ACHN (cell line): ENCODE results near the gene ZNF277.
A peak's percentile ranks its signal among the peaks of the same experiment; 100 is the strongest.

Experiments
- DNase-seq: peaks from one replicate; pipeline ENCODE4 v3.0.0-alpha.2; 2015
- in situ Hi-C: cut with HindIII; loops from 2 replicates; pipeline ENCODE4 v1.10.0; 2017; ENCODE audit warnings: low sequenced_read_pairs, low pct_ligation_motif_present, low pct_unique_long_range_greater_than_20kb

The ZNF277 gene

DNA sequence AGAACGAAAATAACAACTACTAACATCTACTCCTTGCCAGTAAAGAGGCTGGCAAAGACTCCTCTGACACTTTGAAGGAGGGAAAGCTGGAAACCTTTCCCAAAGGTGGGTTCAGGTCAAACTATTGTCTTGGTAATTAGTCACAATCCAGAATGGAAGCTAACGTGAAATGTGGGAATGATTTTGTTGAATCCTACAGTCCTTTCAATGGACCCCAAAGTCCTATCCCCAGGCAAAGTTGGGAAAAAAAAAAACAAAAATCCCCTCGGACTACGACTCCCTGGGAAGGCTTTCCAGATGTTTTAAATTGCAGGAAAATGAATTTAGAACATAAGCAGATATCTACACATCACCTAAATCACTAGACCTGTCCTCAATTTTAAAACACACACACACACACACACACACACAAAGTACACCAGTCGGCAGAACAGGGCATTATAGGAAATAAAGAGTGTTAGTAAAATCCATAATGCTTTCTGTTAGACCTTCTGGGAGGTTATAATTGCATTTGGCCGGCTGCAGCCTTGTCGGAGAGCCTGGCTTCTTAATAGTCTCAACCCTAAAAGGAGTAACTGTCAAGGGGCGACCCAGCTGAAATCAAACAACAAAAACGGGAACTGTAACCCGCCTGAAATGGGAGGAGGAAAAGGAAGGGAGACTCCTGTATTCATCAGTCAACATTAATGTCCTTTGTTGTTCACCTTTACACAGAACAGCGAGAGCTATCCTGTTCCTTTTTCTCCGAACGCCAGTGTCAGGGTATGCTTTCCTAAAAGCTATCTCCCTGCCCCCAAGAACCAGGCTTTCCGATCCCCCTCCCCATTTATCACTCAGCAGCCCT lies 1.8 kb upstream of the ZNF277 start:
- peak; percentile 43 for DNase-seq
- in situ Hi-C loops = no loop called here

DNA sequence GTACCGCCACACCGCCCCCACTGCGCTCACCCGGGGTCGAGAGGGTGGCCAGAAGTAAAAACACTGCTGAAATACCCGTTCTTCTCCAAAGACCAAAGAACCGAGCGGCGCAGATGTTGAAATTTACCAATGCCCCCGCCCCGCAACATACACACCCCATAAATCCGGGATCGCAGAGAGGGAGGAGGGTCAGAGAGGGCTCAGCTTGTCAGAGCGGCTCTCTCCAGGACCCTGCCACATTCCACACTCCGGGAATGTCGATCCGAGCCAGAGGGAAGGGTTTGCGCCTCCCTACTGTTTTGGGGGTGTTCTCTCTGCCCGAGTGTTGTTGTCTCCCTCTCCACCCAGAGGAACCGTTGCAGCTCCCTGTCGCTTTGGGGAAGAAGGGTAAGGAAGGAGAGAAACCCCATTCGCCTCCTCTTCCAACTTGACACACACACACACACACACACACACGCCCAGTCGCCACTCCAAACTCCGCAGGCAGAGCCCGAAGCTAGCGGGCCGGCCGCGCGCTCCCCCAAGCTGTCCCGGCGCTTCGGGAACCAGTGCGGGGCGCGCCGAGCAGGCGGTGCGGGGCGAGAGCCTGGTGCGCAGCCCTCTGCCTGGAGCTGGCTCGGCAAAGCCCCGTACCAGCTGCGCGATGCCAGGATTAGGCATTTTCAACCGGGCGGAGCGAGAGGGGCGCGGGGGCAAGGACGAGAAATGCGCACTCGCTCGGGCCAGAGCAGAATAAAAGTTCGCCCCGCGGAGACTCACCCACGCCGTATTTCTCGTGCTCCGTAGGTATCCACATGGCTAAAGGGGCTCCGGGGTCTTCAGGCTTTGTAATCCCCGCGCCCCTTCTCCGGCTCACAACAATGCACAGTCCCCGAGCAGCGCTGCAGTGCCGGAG lies 905 bp upstream of the ZNF277 start:
- in situ Hi-C loops = no loop called here
- DNase-seq = peak; percentile 64

DNA sequence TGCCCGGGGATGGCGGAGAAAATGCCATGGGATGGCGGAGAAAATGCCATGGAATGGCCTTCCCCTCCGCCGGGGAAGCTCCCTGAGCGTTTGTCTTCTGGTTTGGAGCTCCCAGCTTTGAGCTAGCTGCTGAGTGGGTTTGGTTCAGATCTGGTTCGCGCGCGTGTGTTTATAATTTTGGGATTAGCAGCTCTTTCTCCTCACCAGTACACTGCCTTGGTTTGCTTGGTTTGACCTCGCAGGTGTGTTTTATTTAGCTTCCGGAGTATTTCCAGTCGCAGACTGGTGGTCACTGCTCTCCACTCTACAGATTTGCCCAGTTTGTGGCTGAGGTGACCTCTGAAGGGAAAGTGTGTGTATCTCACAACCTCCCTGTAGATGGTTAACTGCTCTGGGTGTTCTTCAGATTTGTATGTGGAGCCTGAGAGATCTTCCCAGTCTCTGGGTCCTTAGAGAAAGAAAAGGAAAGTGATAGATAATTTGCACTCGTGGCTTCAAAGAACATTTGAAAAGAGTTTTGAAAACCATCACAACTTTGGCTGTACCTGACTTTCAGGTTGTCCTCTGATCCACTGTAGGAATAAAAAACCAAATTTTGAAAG lies 597 bp downstream of the ZNF277 start:
- DNase-seq = peak; percentile 75
- in situ Hi-C loops = no loop called here

DNA sequence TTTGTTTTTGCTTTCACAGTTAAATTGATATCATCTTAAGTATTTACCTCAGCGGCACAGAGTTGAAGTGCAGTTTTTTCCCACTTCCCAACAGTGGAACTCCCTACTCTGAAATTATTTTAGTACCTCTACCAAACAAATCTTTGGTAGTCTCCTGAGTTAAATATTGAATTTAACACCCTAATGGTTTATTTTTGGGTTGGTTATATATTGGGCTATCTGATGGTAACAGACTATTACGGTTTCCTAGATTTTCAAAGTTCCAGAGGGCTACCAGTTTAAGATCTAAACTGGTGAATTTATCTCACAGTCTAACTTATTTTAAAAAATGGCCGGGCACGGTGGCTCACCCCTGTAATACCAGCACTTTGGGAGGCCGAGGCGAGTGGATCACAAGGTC lies 1.3 kb downstream of the ZNF277 start:
- in situ Hi-C loops = no loop called here
- DNase-seq = no peak

DNA sequence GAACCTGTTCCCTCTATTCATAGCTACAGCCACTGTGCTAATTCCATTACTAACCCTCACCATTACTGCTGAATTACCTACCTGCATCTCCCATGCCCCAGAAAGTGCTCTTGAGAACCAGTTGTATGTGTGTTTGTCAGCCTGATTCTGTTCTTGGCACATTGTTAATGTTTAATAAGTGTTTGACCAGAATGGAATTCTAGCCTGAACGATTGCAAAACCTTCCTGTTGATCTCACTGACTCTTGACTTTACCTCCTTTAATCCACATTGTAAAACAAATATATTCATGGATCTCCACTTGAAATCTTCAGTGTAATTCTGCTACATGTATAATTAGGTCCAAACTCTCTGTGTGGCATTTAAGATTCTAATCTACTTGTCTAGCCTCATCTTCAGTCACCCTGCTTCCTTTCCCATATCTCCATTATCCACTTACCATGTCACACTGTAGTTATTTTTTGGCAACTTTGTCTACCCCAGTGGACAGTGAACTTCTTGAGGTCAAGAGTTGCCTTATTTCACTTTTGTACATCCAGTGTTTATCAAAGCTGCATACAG lies 4.9 kb downstream of the ZNF277 start:
- DNase-seq = peak; percentile 90
- in situ Hi-C loops = no loop called here

DNA sequence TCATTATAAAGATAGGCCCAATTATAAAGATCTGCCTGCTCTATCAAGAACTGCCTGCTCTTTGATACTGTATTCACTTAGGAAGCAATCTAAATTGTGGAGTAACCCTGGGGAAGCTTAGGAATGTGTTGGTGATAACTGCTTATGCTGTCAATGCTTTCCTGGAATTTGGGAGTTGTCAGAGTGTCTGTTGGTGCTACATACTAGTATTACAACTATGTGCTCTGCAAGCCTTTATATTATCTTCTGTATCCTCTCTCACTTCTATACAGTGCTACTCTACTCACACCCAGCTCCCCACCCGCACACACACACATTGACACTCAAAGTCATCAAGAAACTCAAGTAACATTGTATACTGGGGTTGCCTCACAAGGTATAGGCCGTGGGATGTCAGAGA lies 6.1 kb downstream of the ZNF277 start:
- in situ Hi-C loops = no loop called here
- peak; percentile 44 for DNase-seq

DNA sequence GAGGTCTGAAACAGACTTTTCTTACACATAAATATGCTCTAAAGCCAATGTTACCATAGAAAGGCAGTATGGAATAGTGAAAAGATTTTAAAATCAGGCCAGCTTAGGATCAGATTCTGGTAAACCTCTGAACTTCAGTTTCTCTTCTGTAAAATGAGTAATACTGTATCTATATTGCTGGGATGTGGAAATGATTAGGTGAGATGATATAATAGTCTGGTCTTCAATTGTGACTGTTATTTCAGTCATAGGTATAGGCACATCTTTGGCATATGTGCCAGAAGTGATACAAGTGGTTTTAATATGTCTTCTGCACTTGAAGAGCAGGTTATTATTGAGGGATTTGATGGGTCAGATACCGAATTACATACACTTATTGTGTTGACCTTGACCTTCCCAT lies 7.2 kb downstream of the ZNF277 start:
- DNase-seq = no peak
- in situ Hi-C loops = no loop called here

DNA sequence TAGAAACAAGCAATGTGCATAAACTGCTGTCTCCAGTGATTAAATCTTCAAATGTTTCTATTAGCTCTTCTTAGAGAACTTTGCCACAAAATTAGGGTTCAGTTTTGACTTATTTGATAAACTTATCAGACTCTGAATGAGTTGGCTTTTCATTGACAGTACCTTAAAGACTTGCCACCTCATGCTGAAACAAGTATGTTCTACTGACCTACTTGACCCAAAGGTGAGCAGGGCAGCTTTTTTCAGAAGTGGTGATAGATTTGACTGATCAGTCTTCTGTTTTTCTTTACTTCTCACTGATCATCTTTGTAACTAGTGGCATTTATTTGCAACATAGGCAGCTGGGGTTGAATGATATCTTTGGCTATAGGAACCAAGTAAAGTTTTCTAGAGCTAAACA lies 7.8 kb downstream of the ZNF277 start:
- in situ Hi-C loops = no loop called here
- no peak for DNase-seq

DNA sequence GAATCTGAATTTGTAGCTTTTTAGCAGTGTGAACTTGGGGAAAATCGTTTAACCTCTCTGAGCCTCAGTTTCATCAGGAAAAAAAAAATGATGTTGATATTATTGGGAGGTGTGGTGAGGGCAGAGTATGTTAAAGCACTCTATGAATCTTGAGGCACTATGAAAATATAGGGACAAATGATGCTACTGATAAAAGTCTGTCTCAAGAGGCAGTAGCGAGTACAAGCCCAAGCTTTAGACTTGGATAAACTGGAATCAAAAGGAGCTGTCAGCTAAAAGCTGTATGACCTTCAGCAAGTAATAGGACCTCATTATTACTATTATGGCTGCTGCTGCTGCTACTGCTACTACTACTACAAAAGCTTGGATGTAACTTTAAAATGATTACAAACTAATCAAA lies 8.4 kb downstream of the ZNF277 start:
- DNase-seq = no peak
- in situ Hi-C loops = no loop called here

DNA sequence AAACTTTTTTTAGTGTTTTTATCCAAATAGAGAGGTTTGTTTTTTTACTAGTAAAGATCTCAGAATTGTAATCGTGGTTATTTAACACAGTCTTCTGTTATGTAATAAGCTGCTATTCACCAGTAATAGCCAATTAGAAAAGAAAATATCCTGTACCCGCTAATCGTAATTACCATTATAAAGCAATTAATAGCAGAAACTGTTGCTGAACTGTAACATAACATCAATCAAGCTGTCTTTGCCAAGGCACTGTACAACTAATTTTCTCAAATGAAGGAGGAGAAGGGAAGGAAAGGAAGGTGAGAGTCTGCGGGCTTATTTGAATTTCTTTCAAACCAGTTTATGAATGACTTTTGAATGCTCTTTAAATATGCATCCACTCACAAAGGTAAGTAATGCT lies 9.3 kb downstream of the ZNF277 start:
- in situ Hi-C loops = no loop called here
- no peak for DNase-seq

DNA sequence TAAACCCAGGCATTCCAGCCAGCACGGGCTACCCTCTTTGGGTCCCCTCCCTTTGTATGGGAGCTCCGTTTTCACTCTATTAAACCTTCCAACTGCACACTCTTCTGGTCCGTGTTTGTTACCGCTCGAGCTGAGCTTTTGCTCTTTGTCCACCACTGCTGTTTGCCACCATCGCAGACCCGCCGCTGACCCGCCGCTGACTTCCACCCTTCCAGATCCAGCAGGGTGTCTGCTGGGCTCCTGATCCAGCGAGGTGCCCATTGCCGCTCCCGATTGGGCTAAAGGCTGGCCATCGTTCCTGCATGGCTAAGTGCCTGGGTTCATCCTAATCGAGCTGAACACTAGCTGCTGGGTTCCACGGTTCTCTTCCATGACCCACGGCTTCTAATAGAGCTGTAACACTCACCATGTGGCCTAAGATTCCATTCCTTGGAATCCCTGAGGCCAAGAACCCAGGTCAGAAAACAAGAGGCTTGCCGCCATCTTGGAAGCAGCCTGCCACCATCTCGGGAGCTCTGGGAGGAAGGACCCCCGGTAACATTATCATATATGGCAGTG lies 14.5 kb downstream of the ZNF277 start:
- in situ Hi-C loops = no loop called here
- DNase-seq = no peak

DNA sequence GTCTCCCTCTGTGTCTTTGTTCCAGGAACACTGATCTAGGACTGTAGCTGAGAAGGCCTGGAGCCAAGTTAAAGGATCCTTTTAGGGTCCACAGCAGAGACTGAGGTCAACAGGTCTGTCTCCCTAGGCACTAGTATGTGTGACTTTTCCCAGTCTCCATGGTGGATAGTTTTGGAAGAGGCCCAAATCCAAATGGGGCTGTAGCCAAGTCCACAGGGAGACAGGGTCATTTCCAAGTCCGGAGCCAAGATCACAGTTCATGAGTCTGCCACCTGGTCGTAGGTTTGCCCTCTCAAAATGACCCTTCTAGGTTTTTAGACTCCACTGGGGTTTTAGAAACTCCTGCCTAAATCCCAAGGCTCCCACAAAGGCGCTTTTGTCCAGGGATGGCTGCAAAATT lies 16.8 kb downstream of the ZNF277 start:
- in situ Hi-C loops = no loop called here
- DNase-seq = no peak

DNA sequence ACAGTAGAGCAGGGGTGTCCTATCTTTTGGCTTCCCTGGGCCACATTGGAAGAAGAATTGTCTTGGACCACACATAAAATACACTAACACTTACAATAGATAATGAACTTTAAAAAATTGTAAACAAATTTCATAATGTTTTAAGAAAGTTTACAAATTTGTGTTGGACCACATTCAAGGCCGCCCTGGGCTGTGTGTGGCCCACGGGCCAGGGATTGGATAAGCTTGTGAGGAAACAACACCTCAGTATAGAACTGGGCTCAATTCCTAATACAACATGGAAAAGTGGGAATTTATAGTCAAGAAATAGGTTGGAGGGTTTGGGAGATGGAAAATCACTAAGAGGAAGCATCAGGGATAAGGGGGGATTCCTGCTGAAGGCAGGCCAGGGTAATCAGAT lies 17.7 kb downstream of the ZNF277 start:
- DNase-seq = no peak
- in situ Hi-C loops = no loop called here

DNA sequence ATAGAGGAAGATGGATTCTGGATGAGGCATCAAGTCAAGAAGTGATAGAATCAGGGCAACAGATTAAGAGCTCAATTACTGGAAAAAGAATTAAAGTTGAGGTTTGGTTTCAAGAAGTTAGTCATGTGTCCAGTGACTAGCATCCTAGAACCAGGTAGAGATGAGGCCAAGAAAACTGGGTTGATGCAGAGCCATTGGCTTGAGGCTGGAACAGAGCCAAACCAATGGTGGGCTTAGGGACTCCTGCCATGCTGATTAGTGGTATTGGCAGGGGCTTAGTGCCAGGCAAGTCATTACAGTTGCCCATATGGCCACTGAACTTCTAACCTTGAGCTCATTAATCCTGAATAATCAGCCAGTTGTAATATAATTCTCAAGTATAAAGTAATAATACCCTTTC lies 18.5 kb downstream of the ZNF277 start:
- no peak for DNase-seq
- in situ Hi-C loops = no loop called here

DNA sequence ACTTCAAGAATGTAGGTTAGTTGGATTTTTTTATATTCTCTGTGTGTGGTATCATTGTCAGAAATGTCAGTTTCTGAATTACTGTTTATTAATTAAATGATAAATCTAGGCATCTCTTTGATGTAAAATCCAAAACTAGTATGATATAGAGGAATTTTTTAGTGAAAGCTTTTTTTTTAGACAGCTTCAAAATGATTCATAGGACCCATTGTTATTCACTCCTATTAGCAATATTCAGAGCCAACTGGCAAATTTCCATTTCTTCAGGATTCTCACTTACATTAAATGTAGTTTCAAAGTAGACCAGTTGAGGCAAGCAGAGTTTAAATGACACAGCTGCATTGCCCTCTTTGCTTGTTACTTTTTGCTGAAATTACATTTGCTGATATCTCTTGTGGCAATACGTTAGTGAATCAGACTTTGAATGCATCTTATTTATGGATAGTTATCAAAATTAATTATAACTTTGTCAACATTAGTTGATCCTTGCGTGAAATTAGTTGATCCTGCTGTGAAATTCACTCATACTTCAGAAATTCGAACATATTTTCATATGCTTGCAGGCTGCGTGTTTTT lies 20.3 kb downstream of the ZNF277 start:
- no peak for DNase-seq
- in situ Hi-C loops = no loop called here

DNA sequence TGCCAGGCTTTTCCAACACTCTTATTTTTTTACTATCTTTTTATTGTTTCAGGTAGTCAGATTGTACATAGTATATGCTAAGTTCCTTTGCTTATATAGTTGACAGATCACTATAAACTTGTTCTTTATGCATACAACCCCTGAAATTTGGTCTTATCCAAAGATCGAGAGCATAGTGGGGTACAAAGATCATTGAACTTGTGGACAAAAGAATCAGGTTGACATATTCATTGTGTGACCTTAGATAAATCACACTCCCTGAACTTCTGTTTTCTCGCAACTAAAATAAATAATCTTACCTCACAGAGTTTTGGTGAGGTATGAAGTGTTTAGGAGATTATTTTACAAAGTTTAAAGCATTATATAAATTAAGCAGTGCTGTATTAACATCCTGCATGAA lies 22.1 kb downstream of the ZNF277 start:
- no peak for DNase-seq
- in situ Hi-C loops = no loop called here

DNA sequence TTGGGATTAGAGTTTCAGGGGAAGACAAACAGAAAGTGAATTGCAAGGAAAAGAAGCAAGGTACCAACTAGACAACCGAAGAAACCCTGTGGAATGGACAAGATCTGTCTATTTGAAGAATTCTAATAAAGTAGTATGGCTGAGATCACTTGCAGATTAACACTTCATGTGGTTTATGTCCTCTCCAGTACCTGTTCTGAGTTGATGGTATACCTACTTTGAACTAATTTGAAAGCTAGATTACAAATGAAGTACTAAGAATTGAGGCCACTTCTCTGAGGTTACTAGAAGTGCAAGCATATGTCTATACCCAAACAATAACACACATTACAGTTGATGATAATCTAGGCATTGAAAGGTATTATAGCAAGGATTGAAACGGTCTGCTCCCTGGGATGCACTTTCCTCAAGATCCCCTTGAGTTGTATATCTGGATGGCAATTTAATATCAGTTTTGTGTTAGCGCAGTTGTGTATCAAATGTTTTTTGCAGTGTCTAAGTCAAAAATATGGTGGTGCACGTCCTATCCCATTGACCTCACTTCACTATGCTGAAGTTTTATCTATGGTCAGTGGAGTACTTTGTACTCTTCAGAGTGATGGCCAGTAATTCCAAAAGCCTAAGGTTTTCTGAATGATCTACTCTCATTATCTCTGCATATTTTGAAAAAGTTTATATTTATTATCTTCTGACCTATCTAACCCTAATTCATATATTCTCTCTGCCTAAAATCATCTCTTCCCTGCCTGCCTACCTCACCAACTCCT lies 25.9 kb downstream of the ZNF277 start:
- no peak for DNase-seq
- in situ Hi-C loops = no loop called here
